GM08714 (cell line): ENCODE measurements around the gene HDHD5.

Experiments
- H3K4me3 ChIP-seq: fragments of 200-500 bp; sonication (Bioruptor generic); 2 replicates; pipeline ENCODE4 v1.5.1; 2014; ENCODE audit warnings: mild to moderate bottlenecking, low read length, inconsistent platforms
- ZNF274 ChIP-seq: IDR thresholded peaks from 2 replicates; pipeline ENCODE4 v1.6.1; 2012; ENCODE audit warnings: mild to moderate bottlenecking, low read depth, low read length

HDHD5 gene

DNA sequence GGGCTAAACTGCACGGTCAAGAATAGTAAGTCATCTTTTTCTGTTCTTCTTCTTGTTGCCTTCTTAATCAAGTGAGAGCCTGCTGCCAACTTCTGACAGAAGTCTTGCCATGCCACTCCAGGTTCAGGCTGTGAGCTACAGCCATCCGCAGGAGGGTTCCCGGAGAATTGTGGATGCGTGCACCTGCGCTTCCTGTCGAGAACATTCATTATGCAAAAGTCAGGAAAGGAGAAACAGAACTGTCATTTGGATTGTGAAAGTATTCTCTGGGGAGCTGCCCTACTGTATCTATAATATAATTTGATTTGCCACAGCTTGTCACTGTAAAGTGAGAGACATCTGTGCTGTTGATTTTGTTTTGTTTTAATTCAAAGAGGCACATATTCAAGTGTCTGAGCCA, 62.0 kb downstream of the HDHD5 start:
- H3K4me3 ChIP-seq = no peak overlapping the region
- TF ChIP-seq ZNF274 = no peak

DNA sequence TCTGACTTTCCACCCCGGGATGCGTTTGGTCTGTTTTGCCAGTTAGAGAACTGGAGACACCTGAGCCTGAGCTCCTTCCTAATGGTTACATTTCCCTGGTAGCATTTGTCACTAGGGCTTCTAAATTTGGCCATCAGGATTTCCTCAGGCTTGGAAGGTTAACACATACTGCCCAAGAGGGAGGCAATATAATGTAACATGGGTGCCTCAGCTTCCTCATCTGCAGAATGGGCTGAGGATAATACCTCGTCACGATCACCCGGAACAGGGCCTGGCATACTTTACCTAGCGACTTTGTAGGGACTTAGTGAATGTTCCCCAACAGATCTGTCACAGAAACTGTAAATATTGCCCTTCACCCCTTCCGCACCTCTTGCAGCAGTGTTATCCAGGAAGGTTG, 63.0 kb downstream of the HDHD5 start:
- no peak for TF ChIP-seq ZNF274
- no peak overlapping the region for H3K4me3 ChIP-seq

DNA sequence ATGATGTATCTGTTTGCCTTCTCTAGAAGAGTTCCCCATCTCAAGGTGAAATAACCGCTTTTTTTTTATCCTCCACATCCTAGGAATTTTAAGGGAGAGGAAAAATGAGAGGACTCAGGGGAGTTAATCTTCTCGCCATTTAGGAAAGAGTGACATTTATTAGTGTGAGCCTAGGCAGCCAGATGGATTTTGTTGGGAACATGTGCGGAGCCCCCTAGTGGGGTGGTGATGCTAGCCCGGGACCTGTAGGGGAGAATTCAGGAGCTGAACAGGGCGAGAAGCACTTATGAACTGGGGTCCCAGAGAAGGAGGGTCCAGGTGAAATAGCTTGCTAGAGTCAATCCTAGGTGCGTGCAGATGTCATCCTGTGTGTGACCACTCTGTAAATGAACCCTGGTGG, 63.5 kb downstream of the HDHD5 start:
- TF ChIP-seq ZNF274 = no peak
- no peak overlapping the region for H3K4me3 ChIP-seq

DNA sequence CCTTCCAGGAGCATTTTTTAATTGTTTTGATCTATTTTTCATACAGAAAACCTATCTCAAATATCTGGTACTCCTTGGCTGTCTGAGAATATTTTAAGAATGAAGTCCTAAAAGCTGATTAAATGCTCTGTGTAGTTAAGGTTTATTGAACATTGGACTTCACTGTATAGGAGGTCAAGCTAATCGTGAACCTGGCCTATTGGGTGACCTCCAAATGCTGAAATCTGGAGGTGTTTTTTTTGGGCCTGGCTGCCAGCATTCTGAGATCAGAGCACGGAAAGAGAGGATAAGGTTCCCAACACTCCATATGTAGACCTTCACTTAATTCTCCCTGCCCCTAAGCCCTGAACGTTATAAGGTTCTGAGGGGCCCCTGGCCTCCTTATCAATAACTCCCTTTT, 66.0 kb downstream of the HDHD5 start:
- no peak overlapping the region for H3K4me3 ChIP-seq
- TF ChIP-seq ZNF274 = no peak

DNA sequence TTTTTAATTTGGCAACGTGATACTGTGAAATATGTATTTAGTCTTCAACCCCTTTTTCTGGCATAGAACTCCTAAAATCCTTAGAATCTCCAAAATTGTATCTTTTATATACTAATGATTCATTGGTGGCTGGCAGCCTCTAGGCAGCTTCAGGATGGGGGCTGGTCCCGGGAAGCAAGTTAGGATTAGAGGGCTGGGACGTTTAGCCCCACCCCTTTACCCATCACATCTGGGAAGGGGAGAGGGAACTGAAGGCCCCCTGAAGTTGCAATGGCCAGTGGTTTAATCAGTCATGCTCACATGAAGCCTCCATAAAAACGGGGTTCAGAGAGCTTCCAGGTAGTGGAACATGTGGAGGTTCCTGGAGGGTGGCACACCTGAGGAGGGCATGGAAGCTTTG, 67.2 kb downstream of the HDHD5 start:
- H3K4me3 ChIP-seq = no peak overlapping the region
- no peak for TF ChIP-seq ZNF274

DNA sequence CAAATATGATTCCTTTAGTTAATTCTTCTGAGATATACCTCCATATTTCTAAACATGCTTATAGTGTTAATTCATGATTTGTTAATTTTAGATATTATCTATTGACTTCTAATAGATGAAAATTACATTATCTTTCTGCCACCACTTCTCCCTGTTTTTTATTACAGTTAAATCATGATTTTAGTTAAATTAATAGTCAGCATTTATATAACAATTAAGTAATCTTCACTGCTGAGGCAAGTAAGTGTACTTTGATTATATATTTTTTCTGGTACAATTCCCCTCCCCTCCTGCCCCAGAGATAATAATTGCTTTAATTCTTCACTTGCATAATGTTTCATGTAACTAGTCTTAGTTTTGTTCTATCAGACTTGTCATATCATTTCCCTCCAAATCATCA, 68.5 kb downstream of the HDHD5 start:
- no peak for TF ChIP-seq ZNF274
- no peak overlapping the region for H3K4me3 ChIP-seq
